ENCODE results near the gene MYH11.

Gene MYH11

GRCh38 chr16:15654591-15654990, 202.2 kb downstream of the MYH11 start:
- no peak for DNase-seq

DNA sequence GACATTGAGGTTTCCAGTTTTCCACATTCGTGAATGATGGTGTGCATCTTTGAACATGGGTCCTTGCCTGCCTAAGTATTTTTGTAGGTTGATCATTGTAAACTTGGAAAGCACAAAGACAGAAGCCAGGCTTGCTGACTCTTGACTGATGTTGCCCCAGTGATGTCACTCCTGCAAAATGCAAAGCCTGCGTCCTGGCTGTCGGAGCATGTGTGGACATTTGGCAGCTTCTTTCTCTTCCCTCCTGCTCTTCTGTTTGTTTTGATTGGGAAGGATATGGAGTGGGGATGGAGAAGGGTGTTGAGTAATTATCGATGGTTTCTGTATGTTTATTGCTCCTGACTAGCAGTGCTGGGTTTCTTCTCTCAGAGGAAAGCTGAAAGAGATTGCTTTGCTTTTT, 203.6 kb downstream of the MYH11 start:
- DNase-seq = no peak

All from NCI-H82 (cell line).